ENCODE results near the gene MAP7. TPM values are rescaled to one million over a fixed set of nuclear protein-coding genes. Genes with fewer than 3 reads are reported as not detected.

Gene MAP7
- total and polyA plus RNA-seq, 2 experiments from 2014 or later, result 44.7 to 49.2 TPM

- TF ChIP-seq ZNF462 (CRISPR knock-in tag; IDR thresholded peaks at IDR 0.05), result no peak
Measured at GRCh38 chr6:136360783-136361182, 189.4 kb downstream of the MAP7 start (continued).

- Mint-ChIP-seq H3K27me3 (ENCODE audit: insufficient read depth, low read depth, poor library complexity) (peaks cover 4% of the 10 kb centered on the region), H3K4me3 (no peak overlapping the region), H3K4me1 (no peaks in the 10 kb centered on the region; the same call in 2 of the 3 replicates), H3K36me3 (ENCODE audit: low read depth) (peaks cover 51% of the 10 kb centered on the region), H3K9me3 (no peaks in the 10 kb centered on the region), H3K27ac (no peak overlapping the region)
- H3K4me1 ChIP-seq (ENCODE audit: insufficient read depth), result no peaks in the 10 kb centered on the region
- H3K27ac ChIP-seq (ENCODE audit: low read depth), result no peak overlapping the region
- ATAC-seq, result no peak
- no peak overlapping the region for H2AFZ ChIP-seq
- no peak overlapping the region for H3K4me2 ChIP-seq
- 0 out of 2 replicates have a peak, but pooled peaks cover 3% of the 10 kb centered on the region for H4K20me1 ChIP-seq (replicated peaks; ENCODE audit: insufficient read depth)
- 0 out of 2 replicates have a peak, but pooled peaks cover 6% of the 10 kb centered on the region for H3F3A ChIP-seq (replicated peaks; ENCODE audit: low read depth)
- TF ChIP-seq NANOG (IDR thresholded peaks at IDR 0.05; ENCODE audit: borderline replicate concordance) (no peak), STAT1 (IDR thresholded peaks at IDR 0.05; ENCODE audit: unreplicated experiment) (no peak), CTCF (conservative IDR thresholded peaks at IDR 0.05; ENCODE audit: low read depth in 2 of 2) (no peak), EZH2 (IDR thresholded peaks at IDR 0.05; ENCODE audit: low read depth, unreplicated experiment) (no peak), REST (IDR thresholded peaks at IDR 0.05; ENCODE audit: unreplicated experiment) (no peak)
- no peak overlapping the region for H3K4me3 ChIP-seq
- H3K36me3 ChIP-seq (ENCODE audit: insufficient read depth), result peaks cover 9% of the 10 kb centered on the region; the same call in 1 of the 2 replicates
- H3K9me2 ChIP-seq (ENCODE audit: insufficient read depth), result no peaks in the 10 kb centered on the region
- no peaks in the 10 kb centered on the region for H3K79me2 ChIP-seq (replicated peaks; ENCODE audit: insufficient read depth)
- no peaks in the 10 kb centered on the region for H3K27me3 ChIP-seq (ENCODE audit: insufficient read depth)
- DNase-seq (ENCODE audit: low spot score), result no peak
Measured at GRCh38 chr6:136359851-136360250, 190.4 kb downstream of the MAP7 start.
